ENCODE data around the gene UBE3B. TPM values are rescaled to one million over a fixed set of nuclear protein-coding genes. Genes with fewer than 3 reads are reported as not detected.

The UBE3B gene
- total and polyA plus RNA-seq, 4 donors: 10.0 to 58.9 (median 26.8) TPM

DNA sequence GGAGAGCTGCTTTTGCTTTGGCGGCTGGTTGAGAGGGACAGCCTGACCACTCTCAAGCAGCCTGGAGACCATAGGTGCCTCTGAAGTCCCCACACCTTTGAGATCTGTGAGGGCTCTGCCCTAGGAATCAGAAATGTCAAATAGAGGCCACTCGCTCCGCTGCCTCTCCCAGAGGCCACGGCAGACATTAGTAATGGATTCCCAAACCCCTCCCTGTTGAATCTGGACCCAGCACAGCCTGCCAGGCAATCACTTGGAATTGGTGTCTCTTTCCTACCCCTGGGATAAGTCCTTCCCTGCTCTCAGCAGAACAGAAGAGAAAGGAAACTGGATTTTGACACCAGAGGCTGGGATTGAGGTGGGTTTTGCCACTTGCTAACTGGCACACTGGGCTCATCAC, 70.8 kb downstream of the UBE3B start:
- TF ChIP-seq, protein P1, sequence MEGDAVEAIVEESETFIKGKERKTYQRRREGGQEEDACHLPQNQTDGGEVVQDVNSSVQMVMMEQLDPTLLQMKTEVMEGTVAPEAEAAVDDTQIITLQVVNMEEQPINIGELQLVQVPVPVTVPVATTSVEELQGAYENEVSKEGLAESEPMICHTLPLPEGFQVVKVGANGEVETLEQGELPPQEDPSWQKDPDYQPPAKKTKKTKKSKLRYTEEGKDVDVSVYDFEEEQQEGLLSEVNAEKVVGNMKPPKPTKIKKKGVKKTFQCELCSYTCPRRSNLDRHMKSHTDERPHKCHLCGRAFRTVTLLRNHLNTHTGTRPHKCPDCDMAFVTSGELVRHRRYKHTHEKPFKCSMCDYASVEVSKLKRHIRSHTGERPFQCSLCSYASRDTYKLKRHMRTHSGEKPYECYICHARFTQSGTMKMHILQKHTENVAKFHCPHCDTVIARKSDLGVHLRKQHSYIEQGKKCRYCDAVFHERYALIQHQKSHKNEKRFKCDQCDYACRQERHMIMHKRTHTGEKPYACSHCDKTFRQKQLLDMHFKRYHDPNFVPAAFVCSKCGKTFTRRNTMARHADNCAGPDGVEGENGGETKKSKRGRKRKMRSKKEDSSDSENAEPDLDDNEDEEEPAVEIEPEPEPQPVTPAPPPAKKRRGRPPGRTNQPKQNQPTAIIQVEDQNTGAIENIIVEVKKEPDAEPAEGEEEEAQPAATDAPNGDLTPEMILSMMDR (IDR thresholded peaks at IDR 0.05; ENCODE audit: control extremely low read depth, extremely low read depth): no peak
- DNase-seq (no peak), ATAC-seq (ENCODE audit: insufficient read depth, low FRiP score) (no peak)
- no peak overlapping the region for H3K9ac ChIP-seq (ENCODE audit: insufficient read depth in 1 of 2, low read length in 2 of 2)
- 71 to 80% methylated on average over 4 of the region's 4 CpGs for WGBS, 2 donors
- no peaks in the 10 kb centered on the region for H3K9me3 ChIP-seq (ENCODE audit: control insufficient read depth in 4 of 4, insufficient read depth in 3 of 4, low read length in 3 of 4)
- peaks cover 0 to 17% (median 10%) of the 10 kb centered on the region in 3 donors for H3K27me3 ChIP-seq (ENCODE audit: control insufficient read depth in 3 of 3, insufficient read depth in 3 of 3, low read length in 2 of 3)
- H3K36me3 ChIP-seq (ENCODE audit: control insufficient read depth in 4 of 4, insufficient read depth in 4 of 4, low read length in 4 of 4): no peaks in the 10 kb centered on the region
- peaks cover 0 to 2% (median 0%) of the 10 kb centered on the region in 5 donors for H3K4me1 ChIP-seq (ENCODE audit: control insufficient read depth in 5 of 5, insufficient read depth in 5 of 5, low read length in 5 of 5)
- H3K27ac ChIP-seq (ENCODE audit: low read depth in 1 of 2, low read length in 1 of 2): no peak overlapping the region
- no peak overlapping the region for H3K4me3 ChIP-seq

- Histone ChIP-seq H3K4me3 (no peak overlapping the region), H3K27me3 (ENCODE audit: control insufficient read depth in 3 of 3, insufficient read depth in 3 of 3, low read length in 2 of 3) (peaks cover 0 to 24% (median 11%) of the 10 kb centered on the region in 3 donors), H3K4me1 (ENCODE audit: control insufficient read depth in 5 of 5, insufficient read depth in 5 of 5, low read length in 5 of 5) (peaks cover 0 to 2% (median 0%) of the 10 kb centered on the region in 5 donors), H3K9me3 (ENCODE audit: control insufficient read depth in 4 of 4, insufficient read depth in 3 of 4, low read length in 3 of 4) (no peaks in the 10 kb centered on the region), H3K27ac (ENCODE audit: low read depth in 1 of 2, low read length in 1 of 2) (no peak overlapping the region), H3K9ac (ENCODE audit: insufficient read depth in 1 of 2, low read length in 2 of 2) (no peak overlapping the region), H3K36me3 (ENCODE audit: control insufficient read depth in 4 of 4, insufficient read depth in 4 of 4, low read length in 4 of 4) (no peaks in the 10 kb centered on the region)
- ATAC-seq (ENCODE audit: insufficient read depth, low FRiP score) (no peak), DNase-seq (no peak)
- WGBS, 2 donors: 46 to 68% methylated on average over 15 of the region's 15 CpGs
- TF ChIP-seq, protein P1 (IDR thresholded peaks at IDR 0.05; ENCODE audit: control extremely low read depth, extremely low read depth): no peak
These were observed 72.3 kb downstream of the UBE3B start for GRCh38 chr12:109549613-109550270.

- Histone ChIP-seq H3K27me3 (ENCODE audit: control insufficient read depth in 3 of 3, insufficient read depth in 3 of 3, low read length in 2 of 3) (peaks cover 0 to 24% (median 11%) of the 10 kb centered on the region in 3 donors), H3K4me3 (no peak overlapping the region), H3K9ac (ENCODE audit: insufficient read depth in 1 of 2, low read length in 2 of 2) (no peak overlapping the region), H3K4me1 (ENCODE audit: control insufficient read depth in 5 of 5, insufficient read depth in 5 of 5, low read length in 5 of 5) (peaks cover 0 to 2% (median 0%) of the 10 kb centered on the region in 5 donors), H3K27ac (ENCODE audit: low read depth in 1 of 2, low read length in 1 of 2) (no peak overlapping the region), H3K9me3 (ENCODE audit: control insufficient read depth in 4 of 4, insufficient read depth in 3 of 4, low read length in 3 of 4) (no peaks in the 10 kb centered on the region), H3K36me3 (ENCODE audit: control insufficient read depth in 4 of 4, insufficient read depth in 4 of 4, low read length in 4 of 4) (no peaks in the 10 kb centered on the region)
- TF ChIP-seq, protein P1 (IDR thresholded peaks at IDR 0.05; ENCODE audit: control extremely low read depth, extremely low read depth): no peak
- WGBS, 2 donors: 69 to 77% methylated on average over 12 of the region's 12 CpGs
- ATAC-seq (ENCODE audit: insufficient read depth, low FRiP score) (no peak), DNase-seq (no peak)
These were observed 72.8 kb downstream of the UBE3B start for GRCh38 chr12:109550281-109550680.
